Sigmoid colon (tissue), 4 donors: ENCODE measurements around the gene SPPL2B.

Experiments
- CTCF ChIP-seq, 4 experiments: fragments of 450-650 bp in 3 of 4; fragments of 200-600 bp in 1 of 4; IDR thresholded peaks; one replicate each; pipeline ENCODE4 v1.5.1; 2016 to 2019; ENCODE audit warnings: antibody characterized with exemption in 4 of 4, mild to moderate bottlenecking in 3 of 4, moderate library complexity in 2 of 4
- EP300 ChIP-seq, 4 donors: sonication (generic); formaldehyde crosslinking; IDR thresholded peaks; one replicate each; pipeline ENCODE4 v1.6.1; 2017; ENCODE audit warnings: antibody characterized with exemption in 4 of 4
- POLR2A ChIP-seq, 2 donors: fragments of 450-650 bp; IDR thresholded peaks; one replicate each; pipeline ENCODE4 v1.6.1; 2016; ENCODE audit warnings: antibody characterized with exemption in 2 of 2, mild to moderate bottlenecking in 2 of 2, moderate library complexity in 2 of 2
- POLR2AphosphoS5 ChIP-seq, 4 donors: sonication (generic); formaldehyde crosslinking; IDR thresholded peaks; one replicate each; pipeline ENCODE4 v1.6.1; 2017; ENCODE audit warnings: antibody characterized with exemption in 4 of 4

DNA sequence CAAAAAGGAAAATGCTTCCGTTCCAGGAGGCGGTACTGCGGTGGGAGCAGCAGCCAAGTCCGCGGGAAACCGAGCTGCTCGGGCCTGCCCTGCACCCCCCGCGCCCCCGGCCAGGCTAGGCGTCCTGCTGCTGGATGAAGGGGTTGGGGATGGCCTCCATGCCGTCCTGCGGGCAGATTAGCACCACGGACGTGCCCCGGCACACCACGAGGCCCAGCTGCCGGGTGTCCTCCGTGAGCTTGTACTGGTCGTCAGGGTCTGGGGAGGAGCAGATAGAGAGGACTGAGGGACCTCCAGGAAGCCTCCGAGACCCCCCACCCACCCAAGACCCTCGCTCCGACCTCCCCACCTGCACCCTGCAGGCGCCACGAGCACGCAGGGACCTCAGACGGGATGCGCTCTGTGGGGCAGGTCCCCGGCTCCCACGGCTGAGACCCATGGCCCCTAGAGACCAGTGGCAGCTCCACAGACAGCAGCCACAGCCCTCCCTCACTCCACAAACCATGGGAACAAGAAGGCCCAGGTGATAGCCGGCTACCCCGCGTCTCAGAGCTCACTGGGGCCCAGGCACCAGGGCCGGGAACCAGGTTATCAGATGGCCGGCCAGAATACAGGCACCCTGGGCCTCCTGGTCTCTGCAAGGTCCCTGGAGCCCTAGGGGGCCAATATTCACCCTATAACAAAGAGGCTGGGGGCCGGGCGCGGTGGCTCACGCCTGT is 6.8 kb upstream of the SPPL2B start:
- TF ChIP-seq CTCF (IDR thresholded peaks at IDR 0.05): no peak
- TF ChIP-seq POLR2AphosphoS5 (IDR thresholded peaks at IDR 0.05): no peak
- no peak for TF ChIP-seq EP300 (IDR thresholded peaks at IDR 0.05)
- no peak for TF ChIP-seq POLR2A (IDR thresholded peaks at IDR 0.05)
